Stimulated activated CD8-positive, alpha-beta memory T cell treated with anti-CD3 and anti-CD28 coated beads, Interleukin-7, amount 100 ng/mL, for 1 hour (primary cell): ENCODE results near the gene PHLPP2.

Experiments used
- DNase-seq, 2 donors: peaks; one replicate each; pipeline ENCODE4 v3.0.0-alpha.2; 2020; ENCODE audit warnings: low read depth in 2 of 2

Gene PHLPP2

GRCh38 chr16:71670537-71670936, 54.0 kb downstream of the PHLPP2 start:
- DNase-seq: no peak

GRCh38 chr16:71669926-71670536, 54.5 kb downstream of the PHLPP2 start:
- DNase-seq: no peak

- no peak for DNase-seq
Observed at GRCh38 chr16:71666928-71667707, 57.4 kb downstream of the PHLPP2 start.

- no peak for DNase-seq
Observed at GRCh38 chr16:71666264-71666663, 58.2 kb downstream of the PHLPP2 start.

GRCh38 chr16:71659471-71659870, 65.0 kb downstream of the PHLPP2 start:
- no peak for DNase-seq

GRCh38 chr16:71658771-71659170, 65.7 kb downstream of the PHLPP2 start:
- DNase-seq: no peak

GRCh38 chr16:71649704-71650103, 74.8 kb downstream of the PHLPP2 start:
- DNase-seq: no peak

GRCh38 chr16:71648921-71649320, 75.6 kb downstream of the PHLPP2 start:
- no peak for DNase-seq

- no peak for DNase-seq
Observed at GRCh38 chr16:71648162-71648561, 76.3 kb downstream of the PHLPP2 start.

GRCh38 chr16:71647391-71647790, 77.1 kb downstream of the PHLPP2 start:
- no peak for DNase-seq

GRCh38 chr16:71645450-71645849, 79.1 kb downstream of the PHLPP2 start:
- DNase-seq: no peak

GRCh38 chr16:71637398-71637797, 87.1 kb downstream of the PHLPP2 start:
- DNase-seq: no peak

GRCh38 chr16:71635632-71636031, 88.9 kb downstream of the PHLPP2 start:
- DNase-seq: no peak

- no peak for DNase-seq
Observed at GRCh38 chr16:71631776-71632175, 92.7 kb downstream of the PHLPP2 start.

GRCh38 chr16:71630808-71631207, 93.7 kb downstream of the PHLPP2 start:
- no peak for DNase-seq

GRCh38 chr16:71629278-71630016, 95.1 kb downstream of the PHLPP2 start:
- DNase-seq: no peak

- no peak for DNase-seq
Observed at GRCh38 chr16:71628810-71629209, 95.7 kb downstream of the PHLPP2 start.

GRCh38 chr16:71627731-71628181, 96.7 kb downstream of the PHLPP2 start:
- DNase-seq: no peak

- DNase-seq: no peak
Observed at GRCh38 chr16:71626858-71627213, 97.7 kb downstream of the PHLPP2 start.

GRCh38 chr16:71626018-71626857, 98.3 kb downstream of the PHLPP2 start, which contains the start of gene MARVELD3:
TSS of gene MARVELD3 (plus strand) at chr16:71626184. CDS start at chr16:71626230, 46 bp downstream.
- no peak for DNase-seq

- DNase-seq: no peak
Observed at GRCh38 chr16:71625113-71625850, 99.2 kb downstream of the PHLPP2 start.
